ENCODE results near the gene GCH1. TPM values are rescaled to one million over a fixed set of nuclear protein-coding genes. Genes with fewer than 3 reads are reported as not detected.

Gene GCH1
- polyA plus RNA-seq, 3 donors = 3.6 to 19.6 (median 9.6) TPM

DNA sequence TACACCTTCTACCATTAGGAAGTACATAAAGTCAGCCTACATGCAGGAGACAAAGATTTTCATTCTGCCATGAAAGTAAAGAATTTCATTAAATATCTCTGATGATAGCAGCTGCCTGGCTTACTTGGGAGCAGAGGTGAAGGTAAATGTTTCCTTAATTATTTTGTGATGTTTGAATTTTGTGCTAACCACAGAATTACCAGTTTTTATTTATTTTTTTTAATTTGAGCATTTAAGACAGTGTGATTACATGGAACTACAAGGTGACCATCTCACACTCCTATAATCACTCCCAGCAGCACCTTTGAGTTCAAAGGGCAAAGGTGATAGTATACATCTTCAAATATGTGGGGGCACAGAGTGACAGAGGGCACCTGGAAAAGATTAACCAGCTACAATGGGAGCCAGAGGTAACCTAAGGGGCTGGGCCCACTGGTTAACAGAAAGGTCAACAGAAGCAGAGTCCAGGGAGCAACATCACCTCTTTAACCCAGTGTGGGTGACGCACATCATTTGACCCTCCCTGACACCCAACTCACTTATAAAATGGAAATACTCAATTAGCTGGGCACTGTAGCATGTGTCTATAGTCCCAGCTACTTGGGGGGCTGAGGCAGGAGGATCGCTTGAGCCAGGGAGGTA lies 65.0 kb downstream of the GCH1 start:
- no peak overlapping the region for H3K27ac ChIP-seq (ENCODE audit: low read depth, low read length)
- WGBS, 3 donors = 94 to 96% (median 95%) methylated on average over 2 of the region's 2 CpGs

DNA sequence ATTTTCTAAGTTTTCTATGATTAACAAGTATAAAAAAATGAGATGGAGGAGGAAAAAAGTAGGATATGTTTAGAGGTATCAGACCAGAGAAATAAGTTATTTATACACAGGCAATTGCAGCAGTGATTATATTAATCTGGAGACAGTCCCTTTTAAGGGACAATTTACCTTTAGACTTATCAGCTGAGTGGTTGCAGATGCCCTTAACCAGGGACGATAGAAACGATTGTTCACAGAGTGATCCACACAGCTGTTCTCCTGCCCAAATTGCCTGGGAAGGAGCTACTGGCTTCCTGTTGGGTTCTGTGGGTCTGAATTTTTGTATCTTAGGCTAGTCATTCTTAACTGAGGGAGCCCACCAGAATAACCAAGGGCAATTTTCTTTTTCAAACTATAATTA lies 66.4 kb downstream of the GCH1 start:
- H3K27ac ChIP-seq (ENCODE audit: low read depth, low read length) = no peak overlapping the region
- WGBS, 3 donors = 53 to 81% (median 72%) methylated on average over 2 of the region's 2 CpGs

DNA sequence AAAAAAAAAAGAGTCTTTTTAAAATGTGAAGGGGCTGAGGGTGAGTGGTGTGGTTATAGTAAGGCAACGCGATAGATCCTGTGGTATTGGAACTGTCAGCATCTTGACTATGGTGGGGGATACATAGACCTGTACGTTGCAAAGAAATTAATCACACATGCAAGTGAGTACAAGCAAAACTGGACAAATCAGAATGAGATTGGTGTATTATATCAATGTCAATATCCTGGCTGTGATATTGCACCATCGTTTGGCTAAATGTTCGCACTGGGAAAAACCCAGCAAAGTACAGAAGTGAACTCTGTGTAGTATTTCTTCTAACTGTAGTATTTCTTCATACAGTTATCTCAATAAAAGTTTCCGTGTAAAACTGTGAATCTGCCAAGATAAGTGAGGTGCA lies 67.9 kb downstream of the GCH1 start:
- H3K27ac ChIP-seq (ENCODE audit: low read depth, low read length) = no peak overlapping the region
- 76 to 92% (median 84%) methylated on average over 6 of the region's 6 CpGs for WGBS, 3 donors

DNA sequence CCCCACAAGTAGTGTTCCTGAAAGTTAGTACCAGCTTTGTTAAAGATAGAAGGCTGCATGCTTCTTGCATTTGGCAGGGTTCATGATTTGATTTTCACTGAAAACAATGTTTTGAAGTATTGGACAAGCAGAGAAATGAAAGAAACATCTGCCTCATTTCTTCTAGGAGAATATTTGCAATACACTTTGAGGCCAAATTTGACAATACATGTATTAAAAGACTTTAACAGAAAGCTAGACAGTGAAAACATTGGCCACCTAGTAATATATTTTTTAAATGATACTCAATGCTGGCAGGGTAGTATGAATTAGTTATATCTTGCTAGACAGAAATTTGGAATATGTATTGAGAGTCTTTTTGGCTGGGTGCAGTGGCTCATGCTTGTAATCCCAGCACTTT lies 68.5 kb downstream of the GCH1 start:
- H3K27ac ChIP-seq (ENCODE audit: low read depth, low read length) = no peak overlapping the region

DNA sequence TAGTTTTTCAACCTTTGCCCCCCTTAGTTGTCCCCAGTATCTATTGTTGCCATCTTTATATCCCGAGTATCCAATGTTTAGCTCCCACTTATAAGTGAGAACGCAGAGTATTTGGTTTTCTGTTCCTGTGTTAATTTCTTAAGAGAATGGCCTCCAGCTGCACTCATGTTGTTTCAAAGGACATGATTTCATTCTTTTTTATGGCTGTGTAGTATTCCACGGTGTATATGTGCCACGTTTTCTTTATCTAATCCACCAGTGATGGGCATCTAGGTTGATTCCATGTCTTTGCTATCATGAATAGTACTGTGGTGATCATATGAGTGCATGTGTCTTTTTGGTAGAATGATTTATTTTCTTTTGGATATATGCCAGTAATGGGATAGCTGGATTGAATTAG lies 72.0 kb downstream of the GCH1 start:
- WGBS, 3 donors = 91 to 96% (median 95%) methylated on average over 4 of the region's 4 CpGs
- H3K27ac ChIP-seq (ENCODE audit: low read depth, low read length) = no peak overlapping the region

DNA sequence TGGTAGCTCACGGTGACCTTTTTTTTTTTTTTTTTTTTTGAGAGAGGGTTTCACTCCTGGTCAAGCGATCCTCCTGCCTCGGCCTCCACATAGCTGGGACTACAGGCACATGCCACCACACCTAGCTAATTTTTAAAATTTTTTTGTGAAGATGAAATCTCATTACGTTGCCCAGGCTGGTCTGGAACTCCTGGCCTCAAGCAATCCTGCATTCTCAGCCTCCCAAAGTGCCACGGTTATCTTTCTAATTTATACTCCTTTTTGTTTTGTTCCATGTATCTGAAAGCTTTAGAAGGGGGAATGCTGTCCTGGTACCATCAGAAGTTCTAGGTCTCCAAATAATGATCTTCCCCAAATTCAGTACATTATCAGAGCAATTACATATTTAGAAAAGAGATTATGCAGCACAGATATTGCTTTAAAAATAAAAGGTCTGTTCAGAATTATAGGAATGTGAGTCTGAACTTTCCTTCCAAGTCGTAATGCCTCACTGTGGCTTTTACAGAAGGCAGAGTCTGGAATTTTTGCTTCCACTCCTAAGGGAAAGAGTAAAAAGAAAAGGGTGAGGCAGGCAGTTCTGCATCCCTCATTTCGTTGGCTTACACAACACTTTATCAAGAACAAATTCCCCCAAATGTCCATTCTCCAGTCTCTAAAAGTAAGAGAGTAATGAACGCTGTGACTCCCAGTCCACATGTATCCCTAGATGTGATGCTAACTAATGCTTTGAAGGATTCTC lies 73.0 kb downstream of the GCH1 start:
- H3K27ac ChIP-seq (ENCODE audit: low read depth, low read length) = no peak overlapping the region
- 73 to 78% (median 74%) methylated on average over 8 of the region's 8 CpGs for WGBS, 3 donors

DNA sequence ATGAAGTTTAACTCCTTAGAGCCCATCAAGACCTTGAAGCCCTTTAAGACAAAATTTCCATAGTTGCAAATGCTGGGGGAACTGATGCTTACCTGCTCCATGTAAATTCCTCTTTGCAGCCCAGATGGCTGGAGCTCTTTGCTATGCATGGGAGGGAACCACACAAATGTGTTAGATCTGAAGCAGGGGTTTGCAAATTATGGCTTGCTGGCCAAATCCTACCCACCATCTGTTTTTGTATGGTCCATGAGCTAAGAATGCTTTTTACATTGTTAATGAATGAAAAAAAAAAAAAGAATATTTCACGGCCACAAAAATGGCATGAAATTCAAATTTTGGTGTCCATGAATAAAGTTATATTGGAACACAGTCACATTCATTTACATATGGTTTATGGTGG lies 74.6 kb downstream of the GCH1 start:
- WGBS, 3 donors = 94 to 98% (median 97%) methylated on average over 1 of the region's 1 CpG
- no peak overlapping the region for H3K27ac ChIP-seq (ENCODE audit: low read depth, low read length)

DNA sequence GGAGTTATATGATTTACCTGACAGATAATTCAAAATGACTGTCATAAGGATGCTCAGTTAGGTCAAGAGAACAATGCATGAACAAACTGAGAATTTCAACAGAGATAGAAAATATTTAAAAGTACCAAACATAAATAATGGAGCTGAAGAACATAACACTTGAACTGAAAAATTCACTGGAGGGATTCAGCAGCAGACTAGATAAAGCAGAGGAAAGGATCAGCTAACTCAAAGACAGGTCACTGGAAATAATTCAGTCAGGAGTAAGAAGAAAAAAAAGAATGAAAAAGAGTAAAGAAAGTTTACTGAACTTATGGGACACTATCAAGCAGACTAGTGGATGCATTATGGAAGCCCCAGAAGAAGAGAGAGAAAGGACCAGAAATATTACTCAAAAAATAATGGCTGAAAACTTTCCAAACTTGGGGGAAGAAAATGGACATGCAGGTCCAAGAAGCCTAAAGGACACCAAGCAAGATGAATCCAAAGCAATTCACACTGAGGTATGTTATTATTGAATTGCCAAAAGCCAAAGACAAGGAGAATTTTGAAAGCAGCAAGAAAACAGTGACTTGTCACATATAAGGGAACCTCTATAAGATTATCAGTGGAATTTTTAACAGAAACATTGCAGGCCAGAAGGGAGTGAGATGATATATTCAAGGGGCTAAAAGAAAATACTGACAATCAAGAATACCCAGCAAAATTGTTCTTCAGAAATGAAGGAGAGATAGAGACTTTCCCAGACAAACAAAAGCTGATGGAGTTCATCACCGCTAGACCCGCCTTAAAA lies 78.7 kb downstream of the GCH1 start:
- no peak overlapping the region for H3K27ac ChIP-seq (ENCODE audit: low read depth, low read length)
- 97 to 98% (median 98%) methylated on average over 2 of the region's 2 CpGs for WGBS, 3 donors

DNA sequence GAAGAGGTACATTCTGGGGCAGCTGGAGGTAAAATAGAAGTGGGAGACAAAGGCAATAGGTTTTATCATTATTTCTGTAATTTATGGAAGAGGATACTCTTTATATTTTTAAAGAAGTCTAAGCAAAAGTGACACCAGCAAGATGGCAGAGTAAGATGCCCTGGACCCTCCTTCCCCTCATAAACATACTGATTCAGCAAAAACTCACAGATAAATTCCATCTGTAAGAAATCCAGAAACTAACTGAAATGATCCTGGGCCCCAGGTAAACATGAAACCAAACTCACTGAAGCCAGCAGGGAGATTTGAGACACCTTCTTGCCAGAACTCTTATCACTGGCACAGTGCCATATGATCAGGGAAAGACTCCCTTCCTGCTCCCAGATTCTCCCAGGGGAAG lies 79.9 kb downstream of the GCH1 start:
- H3K27ac ChIP-seq (ENCODE audit: low read depth, low read length) = no peak overlapping the region

DNA sequence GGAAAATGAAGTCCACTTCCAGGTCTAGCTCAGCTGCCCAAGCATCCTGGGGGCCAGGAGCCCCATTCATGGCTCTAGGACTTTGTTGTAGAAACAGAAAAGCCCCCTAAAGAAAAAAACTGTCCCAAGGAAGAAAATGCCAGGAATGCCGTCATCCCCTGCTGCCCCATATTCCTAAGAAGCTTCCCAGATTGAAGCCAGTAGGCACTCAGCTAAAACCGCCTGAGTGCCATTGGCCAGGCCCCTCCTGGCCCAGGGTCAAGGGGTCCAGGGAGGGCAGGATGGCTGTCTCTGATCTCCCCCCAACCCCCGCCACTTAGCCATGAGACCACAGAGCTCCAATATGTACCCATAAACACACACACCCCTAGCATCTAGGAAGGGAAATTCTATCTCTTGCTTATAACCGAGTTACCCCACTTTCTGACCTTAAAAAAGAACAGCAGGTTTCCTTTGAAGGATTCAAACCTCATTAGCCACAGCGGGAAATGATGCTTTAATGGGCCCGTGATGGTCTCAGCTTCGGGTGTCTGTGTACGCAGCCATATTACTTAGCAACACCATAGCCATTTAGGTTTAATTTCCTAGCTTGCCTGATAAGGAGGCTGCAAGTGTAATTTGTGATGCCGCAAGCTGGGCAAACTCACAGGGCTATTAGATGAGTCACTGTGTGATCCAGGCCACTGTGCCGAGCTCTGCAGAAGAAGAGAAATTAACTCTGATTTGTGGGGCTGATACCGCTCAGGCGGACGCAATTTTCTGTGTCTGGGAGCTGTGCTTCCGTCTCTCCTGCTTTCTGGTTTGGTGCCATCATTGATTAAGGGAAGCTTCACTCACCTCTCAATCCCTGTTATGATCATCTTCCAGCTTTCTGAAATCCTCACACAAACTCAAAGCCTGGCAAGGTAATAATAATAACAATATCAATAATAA lies 84.2 kb downstream of the GCH1 start:
- WGBS, 3 donors = 28 to 60% (median 58%) methylated on average over 14 of the region's 14 CpGs
- H3K27ac ChIP-seq (ENCODE audit: low read depth, low read length) = no peak overlapping the region

DNA sequence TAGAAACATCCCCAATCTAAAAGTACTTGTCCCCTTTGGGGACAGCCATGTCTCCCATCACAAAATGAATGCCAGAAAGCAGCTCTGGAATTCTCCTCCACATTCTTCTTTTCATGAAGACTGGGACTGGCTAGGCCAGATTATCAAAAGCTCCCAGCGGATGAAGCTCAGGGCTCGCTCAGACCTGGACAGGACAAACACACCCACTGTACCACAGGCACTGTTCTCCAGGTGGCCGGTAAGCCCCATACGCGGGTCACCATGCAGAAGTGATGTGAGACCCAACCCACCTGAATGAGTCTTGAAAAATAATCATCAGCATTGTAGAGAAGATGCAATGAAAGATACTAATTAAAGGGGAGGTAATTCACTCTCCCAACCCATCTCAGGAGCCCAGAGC lies 85.1 kb downstream of the GCH1 start:
- 85 to 99% (median 95%) methylated on average over 5 of the region's 5 CpGs for WGBS, 3 donors
- no peak overlapping the region for H3K27ac ChIP-seq (ENCODE audit: low read depth, low read length)

DNA sequence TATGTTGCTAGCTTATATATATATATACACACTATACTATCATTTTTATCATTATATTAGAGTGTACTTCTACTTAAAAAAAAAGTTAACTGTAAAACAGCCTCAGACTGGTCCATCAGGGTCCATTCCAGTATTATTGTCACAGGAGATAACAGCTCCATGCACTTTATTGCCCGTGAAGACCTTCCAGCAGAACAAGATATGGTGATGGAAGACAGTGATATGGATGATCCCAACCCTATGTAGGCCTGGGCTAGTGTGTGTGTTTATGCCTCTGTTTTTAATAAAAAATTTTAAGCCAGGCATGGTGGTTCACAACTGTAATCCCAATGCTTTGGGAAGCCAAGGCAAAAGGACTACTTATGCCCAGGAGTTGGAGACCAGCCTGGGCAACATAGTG lies 86.2 kb downstream of the GCH1 start:
- WGBS, 3 donors = 89 to 91% (median 90%) methylated on average over 1 of the region's 1 CpG
- H3K27ac ChIP-seq (ENCODE audit: low read depth, low read length) = no peak overlapping the region

DNA sequence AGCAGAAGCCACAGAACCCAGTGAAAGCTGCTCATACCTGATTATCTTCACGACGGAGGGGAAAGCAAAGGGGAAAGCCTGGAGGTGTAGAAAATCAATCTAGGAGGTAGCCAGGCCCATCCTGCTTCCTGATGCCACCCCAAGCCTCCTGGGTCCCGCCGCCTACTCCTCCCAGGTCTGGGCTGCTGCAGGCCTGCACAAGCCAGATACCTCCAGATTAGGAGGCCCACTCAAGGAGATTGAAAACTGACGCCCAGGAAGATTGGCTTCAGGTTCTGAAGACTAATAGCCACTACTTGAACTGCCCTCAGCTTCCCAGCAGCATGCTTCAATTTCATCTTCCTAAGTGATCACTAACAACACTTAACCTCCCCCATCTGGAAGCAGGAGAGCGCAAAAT lies 87.1 kb downstream of the GCH1 start:
- H3K27ac ChIP-seq (ENCODE audit: low read depth, low read length) = no peak overlapping the region
- WGBS, 3 donors = 84 to 95% (median 93%) methylated on average over 6 of the region's 6 CpGs

DNA sequence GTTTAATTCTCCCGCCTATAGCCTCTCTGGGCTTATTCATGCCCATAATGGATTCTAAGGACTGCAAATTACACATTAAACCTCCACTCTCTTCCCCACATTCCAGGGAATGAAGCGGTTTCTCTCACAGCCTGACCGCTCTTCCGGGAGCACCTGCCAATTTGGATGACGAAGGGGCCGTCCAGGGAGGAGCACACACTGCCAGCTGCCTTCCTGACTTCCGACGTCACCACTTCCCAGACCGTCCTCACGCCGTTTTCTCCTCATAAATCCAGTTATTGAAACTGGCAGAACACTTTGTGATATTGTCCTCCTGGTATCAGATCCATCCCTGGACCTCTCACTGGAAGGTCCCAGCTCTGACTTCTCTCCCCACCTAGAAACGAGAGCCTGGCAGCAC lies 87.6 kb downstream of the GCH1 start:
- no peak overlapping the region for H3K27ac ChIP-seq (ENCODE audit: low read depth, low read length)
- 43 to 75% (median 72%) methylated on average over 12 of the region's 12 CpGs for WGBS, 3 donors

DNA sequence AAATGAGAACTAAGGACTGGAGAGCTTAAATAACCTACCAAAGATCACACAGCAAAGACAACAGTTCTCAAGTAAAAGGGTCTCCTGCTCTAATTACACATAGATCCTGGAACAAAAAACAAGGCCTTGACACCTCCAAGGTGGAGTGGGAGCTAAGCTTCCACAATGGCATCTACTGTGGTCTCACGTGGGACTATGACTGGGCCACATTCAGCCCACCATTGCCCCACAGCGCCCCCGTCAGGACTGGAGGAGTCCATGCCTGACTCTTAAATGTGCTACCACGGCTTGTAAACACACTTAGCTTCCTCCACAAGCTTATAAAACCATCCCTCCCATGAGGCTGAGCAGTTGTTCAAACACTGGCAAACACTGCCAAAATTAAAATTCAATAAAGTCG lies 88.5 kb downstream of the GCH1 start:
- WGBS, 3 donors = 59 to 64% (median 64%) methylated on average over 5 of the region's 5 CpGs
- H3K27ac ChIP-seq (ENCODE audit: low read depth, low read length) = no peak overlapping the region

DNA sequence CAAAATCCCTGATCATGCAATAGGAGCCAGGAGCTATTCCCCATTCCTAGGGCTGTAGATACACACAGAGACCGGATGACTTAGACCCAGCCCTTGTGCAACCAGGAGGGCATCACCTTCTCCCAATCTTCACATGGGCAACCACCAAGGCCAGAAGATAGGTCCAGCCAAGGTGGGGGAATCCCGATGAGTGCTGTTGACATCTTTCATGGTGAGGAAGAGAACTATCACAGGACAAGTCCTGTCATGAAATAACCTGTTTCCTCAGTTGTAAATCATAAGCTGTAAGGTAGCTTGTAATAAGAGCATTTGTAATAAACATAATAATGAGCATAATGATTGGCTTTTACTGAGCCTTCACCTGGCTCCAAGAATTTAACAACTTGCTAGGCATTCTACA lies 89.5 kb downstream of the GCH1 start:
- 85 to 95% (median 92%) methylated on average over 2 of the region's 2 CpGs for WGBS, 3 donors

DNA sequence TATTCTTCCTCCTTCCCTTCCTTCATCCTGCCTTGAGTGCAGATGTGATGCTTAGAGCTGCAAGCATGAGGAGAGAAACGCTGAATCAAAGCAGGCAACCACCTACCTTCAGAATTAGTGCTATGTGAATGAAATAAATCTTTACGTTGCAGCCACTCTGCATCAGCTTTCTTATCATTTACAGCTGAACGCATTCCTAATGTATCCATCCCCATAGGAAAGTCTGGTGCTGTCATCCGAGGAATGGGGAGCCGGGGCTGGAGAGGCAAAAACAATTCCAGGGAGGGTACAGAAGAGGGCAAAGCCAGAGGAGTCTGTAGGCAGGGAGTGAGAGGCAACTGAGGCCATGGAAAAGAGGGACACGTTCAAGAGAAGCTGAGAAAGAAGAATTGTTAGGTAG lies 90.0 kb downstream of the GCH1 start:
- WGBS, 3 donors = 65 to 77% (median 76%) methylated on average over 6 of the region's 6 CpGs
- H3K27ac ChIP-seq (ENCODE audit: low read depth, low read length) = no peak overlapping the region

More for the DNA sequence above, 89.5 kb downstream of the GCH1 start:
- H3K27ac ChIP-seq (ENCODE audit: low read depth, low read length) = no peak overlapping the region

DNA sequence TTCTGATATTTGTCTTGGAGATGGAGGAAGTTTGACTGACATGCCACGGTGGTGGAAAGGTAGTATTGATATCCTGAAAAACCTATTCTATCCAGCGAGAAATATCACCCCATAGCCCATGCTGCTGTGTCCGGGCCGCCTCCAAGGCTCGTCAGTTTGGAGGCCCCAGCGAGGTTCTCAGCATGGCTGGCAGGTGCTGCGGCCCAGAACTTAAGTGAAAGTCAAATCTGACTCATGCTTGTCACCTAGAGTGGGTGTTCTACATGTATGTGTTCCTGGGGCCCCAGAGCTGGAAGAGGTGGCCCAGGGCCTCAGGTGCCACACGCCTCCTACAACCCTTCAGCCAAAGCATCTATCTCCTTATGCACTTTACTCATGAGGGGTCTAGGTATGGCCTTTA lies 92.9 kb downstream of the GCH1 start:
- H3K27ac ChIP-seq (ENCODE audit: low read depth, low read length) = no peak overlapping the region
- 91 to 93% (median 92%) methylated on average over 8 of the region's 8 CpGs for WGBS, 3 donors
